Stimulated activated CD4-positive, alpha-beta T cell treated with anti-CD3 and anti-CD28 coated beads, Interleukin-1b, Interleukin-23, amount 100 ng/mL, for 48 hours (primary cell): Measurements from ENCODE around the gene ORAI3.

ENCODE experiments used
- DNase-seq: peaks from one replicate; pipeline ENCODE4 v3.0.0-alpha.2; 2020

Gene ORAI3

DNA sequence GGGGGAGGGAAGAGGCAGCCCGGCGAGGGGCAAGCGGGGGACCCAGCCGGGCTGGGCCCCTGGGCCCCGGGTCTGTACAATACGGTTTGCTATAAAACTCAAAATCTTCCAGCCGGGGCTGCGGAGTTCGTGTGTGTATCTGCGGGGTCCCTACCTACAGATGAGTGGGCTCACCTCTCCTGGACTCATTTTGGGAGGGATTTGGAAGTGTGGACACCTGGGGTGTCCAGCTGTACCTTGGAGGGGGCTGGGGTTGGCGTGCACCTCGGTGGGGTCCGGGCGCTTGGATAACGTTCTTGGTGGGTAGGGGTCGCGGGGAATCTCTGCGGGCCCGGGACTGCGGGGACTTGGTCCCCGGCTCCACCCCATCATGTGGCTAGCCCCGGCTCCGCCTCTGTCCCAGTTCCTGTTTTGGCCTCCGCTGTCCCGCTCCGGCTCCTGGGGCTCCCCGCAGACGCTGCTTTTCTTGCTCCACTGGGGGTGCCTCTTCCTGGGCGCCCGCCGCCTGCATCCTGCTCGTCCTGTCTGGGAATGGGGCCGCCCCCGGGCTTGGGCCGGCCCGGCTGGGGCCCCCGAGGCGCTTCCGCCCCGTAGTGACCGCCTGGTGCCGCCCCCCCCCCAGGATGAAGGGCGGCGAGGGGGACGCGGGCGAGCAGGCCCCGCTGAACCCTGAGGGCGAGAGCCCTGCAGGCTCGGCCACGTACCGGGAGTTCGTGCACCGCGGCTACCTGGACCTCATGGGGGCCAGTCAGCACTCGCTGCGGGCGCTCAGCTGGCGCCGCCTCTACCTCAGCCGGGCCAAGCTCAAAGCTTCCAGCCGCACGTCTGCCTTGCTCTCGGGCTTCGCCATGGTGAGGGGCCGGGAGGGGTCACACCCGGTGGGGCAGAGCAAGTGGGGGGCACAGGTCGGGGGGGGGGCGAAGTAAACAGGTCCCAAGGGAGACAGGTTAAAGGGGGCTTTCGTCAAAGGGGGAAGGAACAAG, at the start of gene ORAI3:
ORAI3 (plus strand) TSS at position 402 of the 983 bp plus-strand sequence; CDS start at position 624, 222 bp downstream.
- DNase-seq, result peak; percentile 33

- DNase-seq, result no peak
These were observed 49.1 kb upstream of the ORAI3 start for GRCh38 chr16:30899794-30900193.

DNA sequence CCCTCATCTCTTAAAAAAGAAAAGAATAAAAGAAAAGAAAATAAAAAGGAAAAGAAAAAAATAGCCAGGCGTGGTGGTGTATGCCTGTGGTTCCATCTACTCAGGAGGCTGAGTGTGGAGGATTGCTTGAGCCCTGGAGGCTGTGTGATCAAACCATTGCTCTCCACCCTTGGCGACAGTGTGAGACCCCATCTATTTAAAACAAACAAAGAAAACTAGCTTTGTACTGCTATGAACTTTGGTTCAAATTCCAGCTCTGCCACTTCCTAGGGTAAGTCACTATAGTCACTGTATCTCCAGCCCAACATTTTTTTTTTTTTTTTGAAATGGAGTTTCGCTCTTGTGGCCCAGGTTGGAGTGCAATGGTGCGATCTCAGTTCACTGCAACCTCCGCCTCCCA, 48.3 kb upstream of the ORAI3 start:
- no peak for DNase-seq

- no peak for DNase-seq
These were observed 47.5 kb upstream of the ORAI3 start for GRCh38 chr16:30901201-30902028.

- peak; percentile 32 for DNase-seq
These were observed 46.6 kb upstream of the ORAI3 start for GRCh38 chr16:30902029-30902972.

DNA sequence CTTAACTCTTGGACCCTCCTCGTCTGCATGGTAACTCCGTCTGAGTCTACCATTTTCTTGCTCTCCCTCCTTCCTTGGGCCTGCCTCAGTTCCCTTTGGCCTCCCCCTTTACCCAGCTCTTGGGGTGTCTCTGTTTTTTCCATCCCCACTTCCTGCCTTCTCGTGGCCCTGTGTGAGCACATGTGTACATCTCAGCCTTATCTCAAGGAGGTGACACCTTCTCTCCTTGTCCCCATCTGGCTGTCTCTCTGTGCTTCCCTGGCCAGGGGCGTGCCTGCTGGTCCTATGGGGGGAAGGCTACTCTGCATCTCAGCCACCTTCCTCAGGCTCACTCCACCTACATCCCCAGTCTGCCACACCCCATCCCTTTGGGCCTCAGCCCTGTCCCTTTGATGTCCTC, 45.9 kb upstream of the ORAI3 start:
- no peak for DNase-seq

GRCh38 chr16:30903596-30903995, 45.3 kb upstream of the ORAI3 start:
- DNase-seq, result no peak

GRCh38 chr16:30904114-30904780, 44.6 kb upstream of the ORAI3 start:
- DNase-seq, result no peak

- DNase-seq, result no peak
These were observed 41.8 kb upstream of the ORAI3 start for GRCh38 chr16:30907064-30907463.

DNA sequence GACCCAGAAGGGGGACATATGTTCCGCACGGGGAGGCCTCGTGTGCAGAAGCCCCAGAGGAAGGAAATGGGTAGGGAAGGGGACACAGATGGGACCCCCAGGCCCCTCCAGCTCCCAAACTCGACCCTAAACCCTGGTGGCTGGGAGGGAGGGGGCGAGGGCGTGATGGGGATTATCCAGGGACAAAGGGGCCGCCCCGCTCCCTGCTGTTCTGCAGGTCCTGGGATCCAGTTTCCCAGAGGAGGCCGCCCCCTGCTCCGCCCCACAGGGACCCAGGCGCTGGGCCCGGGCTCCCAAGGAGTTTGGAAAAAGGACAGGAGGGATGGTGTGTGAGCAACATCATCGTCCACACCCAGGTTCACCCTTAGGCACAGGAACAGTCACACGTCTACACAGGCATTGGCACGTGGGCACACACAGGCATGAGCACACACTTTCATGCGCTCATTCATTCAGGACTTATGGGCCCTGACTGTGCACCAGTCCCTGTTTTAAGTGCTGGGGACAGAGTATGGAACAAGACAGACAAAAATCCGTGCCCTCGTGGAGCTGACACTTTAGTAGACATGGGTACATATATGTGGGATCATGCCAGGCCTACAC, 38.3 kb upstream of the ORAI3 start:
- no peak for DNase-seq

GRCh38 chr16:30912794-30913412, 36.0 kb upstream of the ORAI3 start:
- DNase-seq, result no peak

GRCh38 chr16:30914830-30915229, 34.0 kb upstream of the ORAI3 start:
- no peak for DNase-seq

DNA sequence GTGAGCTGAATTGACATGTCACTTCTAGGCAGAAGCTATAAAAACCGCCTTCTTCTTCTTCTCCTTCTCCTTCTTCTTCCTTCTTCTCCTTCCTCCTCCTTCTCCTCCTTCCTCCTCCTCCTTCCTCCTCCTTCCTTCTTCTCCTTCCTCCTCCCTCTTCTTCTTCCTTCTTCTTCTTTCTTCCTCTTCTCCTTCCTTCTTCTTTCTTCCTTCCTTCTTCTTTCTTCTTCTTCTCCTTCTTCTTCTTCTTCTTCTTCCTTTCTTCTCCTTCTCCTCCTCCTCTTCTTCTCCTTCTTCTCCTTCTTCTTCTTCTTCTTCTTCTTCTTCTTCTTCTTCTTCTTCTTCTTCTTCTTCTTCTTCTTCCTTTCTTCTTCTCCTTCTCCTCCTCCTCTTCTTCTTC, 30.3 kb upstream of the ORAI3 start:
- no peak for DNase-seq

DNA sequence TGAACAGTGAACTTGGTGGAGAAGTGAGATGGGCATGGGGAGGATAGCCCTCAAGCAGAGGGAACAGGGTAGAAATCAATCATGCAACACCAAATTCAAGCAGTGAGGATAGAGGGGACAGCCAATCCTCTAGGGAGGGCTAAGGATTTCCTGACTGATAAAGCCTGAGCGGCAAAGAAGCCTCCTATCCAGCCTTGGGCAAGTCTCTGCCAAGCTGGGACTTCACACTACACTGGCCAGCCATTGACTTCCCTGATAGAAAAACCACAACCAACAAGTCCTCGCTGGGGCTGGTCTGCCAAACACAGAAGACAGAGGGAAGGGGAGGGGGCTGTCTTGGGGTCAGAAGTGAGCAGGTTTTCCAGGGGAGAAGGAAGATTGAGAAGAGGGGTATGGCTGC, 28.0 kb upstream of the ORAI3 start:
- DNase-seq, result no peak

DNA sequence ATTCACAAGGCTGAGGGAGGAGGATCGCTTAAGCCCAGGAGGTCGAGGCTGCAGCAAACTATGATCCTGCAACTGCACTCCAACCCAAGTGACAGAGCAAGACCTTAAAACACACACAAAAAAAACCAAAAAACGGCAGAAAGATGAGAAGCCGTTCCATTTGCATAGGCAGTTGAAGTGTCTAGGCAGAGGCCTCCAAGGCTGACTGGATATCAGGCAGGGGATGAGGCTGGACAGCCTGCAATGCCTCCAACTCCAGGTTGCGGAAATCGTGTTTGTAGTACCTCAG, 27.5 kb upstream of the ORAI3 start:
- DNase-seq, result no peak

DNA sequence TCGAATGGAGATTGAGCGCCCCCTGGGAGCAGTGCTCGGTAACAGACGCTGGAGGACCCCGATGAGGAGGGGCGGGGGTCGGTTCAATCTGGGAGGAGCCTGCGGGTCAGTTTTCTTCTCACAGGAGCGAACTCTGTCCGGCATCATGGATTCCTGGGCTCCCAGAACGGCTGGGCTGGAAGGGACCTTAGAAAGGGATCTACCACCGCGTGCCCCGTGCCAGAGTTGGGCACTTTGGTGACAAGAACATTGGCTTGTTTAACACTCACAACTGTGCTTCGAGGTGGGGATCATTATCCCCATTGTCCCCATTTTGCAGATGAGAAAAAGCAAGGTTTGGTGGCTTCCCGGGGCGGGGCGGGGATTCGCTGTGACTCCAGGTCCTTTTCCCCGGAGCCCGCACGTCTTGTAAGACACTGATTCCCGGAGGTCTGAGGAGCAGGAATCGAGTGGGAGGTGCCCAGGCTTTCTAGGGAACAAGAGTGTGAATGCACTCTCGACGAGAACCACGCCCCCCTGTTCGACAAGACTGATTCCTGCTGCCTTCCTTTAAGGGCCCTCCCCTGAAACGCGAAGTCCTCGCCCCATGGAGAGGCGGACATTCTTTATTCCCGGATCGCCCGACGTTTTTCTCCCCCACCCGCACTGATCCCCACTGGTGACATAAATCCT, 27.0 kb upstream of the ORAI3 start:
- DNase-seq, result peak; percentile 87

- peak; percentile 100 for DNase-seq
These were observed 26.4 kb upstream of the ORAI3 start for GRCh38 chr16:30922420-30922959.

DNA sequence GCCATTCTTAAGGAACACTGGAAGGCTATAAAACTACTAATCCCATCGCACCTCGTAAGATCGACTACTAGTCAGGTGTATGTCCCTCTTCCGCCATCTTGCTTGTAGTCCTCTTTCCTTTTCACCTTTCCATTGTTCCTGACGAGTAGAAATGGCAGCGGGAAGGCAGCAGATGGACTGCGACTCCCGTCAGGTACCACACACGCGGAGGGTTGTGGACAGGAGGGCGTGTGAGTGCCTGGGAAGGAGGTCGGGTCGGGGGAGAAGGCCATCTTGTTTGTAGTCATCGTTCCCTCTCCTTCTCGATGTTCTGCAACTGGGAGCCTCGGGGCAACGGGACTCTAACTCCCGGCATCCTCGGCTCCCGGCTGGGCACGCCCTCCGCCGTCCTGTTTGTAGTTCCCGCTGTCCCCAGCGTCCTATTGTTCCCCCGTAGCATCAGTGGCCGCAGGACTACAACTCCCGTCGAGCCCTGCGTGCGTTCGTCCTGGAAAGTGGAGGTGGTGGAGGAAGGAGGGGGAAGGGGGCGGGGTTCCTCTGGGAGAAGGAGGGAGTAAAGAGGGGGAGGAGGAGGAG, 25.8 kb upstream of the ORAI3 start:
- DNase-seq, result peak; percentile 97

- no peak for DNase-seq
These were observed 25.3 kb upstream of the ORAI3 start, which contains the start of gene FBXL19 for GRCh38 chr16:30923554-30924075. Gene FBXL19, plus strand, starts transcription at chr16:30923572. Its CDS starts 2,183 bp downstream, at chr16:30925755.
